ENCODE data around the gene SORCS1.

DNA sequence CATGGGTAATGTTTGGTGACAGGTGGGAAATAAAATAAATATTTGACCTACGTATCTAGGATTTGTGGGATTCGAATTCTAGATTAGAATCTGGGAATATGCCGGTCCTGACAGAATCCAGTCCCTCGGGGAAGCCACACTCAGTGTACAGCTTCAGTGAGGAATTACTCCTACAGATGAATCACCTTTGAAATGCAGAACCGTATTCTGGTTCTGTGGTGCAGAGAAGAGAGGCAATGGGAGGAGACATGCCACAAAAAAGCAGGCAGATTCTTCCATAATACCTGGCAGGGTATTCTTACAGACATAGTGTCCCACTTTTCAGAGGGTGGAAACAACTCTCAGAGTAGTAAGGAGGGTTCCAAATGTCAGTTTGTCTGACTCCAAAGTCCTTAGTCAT lies 286.9 kb downstream of the SORCS1 start:
- TF ChIP-seq POLR2A (IDR thresholded peaks at IDR 0.05) = no peak
- TF ChIP-seq, protein P1, sequence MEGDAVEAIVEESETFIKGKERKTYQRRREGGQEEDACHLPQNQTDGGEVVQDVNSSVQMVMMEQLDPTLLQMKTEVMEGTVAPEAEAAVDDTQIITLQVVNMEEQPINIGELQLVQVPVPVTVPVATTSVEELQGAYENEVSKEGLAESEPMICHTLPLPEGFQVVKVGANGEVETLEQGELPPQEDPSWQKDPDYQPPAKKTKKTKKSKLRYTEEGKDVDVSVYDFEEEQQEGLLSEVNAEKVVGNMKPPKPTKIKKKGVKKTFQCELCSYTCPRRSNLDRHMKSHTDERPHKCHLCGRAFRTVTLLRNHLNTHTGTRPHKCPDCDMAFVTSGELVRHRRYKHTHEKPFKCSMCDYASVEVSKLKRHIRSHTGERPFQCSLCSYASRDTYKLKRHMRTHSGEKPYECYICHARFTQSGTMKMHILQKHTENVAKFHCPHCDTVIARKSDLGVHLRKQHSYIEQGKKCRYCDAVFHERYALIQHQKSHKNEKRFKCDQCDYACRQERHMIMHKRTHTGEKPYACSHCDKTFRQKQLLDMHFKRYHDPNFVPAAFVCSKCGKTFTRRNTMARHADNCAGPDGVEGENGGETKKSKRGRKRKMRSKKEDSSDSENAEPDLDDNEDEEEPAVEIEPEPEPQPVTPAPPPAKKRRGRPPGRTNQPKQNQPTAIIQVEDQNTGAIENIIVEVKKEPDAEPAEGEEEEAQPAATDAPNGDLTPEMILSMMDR (IDR thresholded peaks at IDR 0.05) = no peak

Measured in right lobe of liver (tissue), 4 donors.